H54 (cell line): Measurements from ENCODE around the gene PDGFA.

Source experiments
- DNase-seq: peaks from one replicate; pipeline ENCODE4 v3.0.0; 2011; ENCODE audit warnings: low spot score, mixed read lengths; ENCODE audit not compliant: insufficient read length
- FAIRE-seq: peaks from 3 replicates; lab custom pipeline; 2011; peaks lifted over from hg19 to GRCh38; lab: Jason Lieb, UNC
- POLR2A ChIP-seq: IDR thresholded peaks from 2 replicates; pipeline ENCODE4 v1.6.1; 2011; ENCODE audit warnings: low read depth, mild to moderate bottlenecking, low read length

The PDGFA gene

DNA sequence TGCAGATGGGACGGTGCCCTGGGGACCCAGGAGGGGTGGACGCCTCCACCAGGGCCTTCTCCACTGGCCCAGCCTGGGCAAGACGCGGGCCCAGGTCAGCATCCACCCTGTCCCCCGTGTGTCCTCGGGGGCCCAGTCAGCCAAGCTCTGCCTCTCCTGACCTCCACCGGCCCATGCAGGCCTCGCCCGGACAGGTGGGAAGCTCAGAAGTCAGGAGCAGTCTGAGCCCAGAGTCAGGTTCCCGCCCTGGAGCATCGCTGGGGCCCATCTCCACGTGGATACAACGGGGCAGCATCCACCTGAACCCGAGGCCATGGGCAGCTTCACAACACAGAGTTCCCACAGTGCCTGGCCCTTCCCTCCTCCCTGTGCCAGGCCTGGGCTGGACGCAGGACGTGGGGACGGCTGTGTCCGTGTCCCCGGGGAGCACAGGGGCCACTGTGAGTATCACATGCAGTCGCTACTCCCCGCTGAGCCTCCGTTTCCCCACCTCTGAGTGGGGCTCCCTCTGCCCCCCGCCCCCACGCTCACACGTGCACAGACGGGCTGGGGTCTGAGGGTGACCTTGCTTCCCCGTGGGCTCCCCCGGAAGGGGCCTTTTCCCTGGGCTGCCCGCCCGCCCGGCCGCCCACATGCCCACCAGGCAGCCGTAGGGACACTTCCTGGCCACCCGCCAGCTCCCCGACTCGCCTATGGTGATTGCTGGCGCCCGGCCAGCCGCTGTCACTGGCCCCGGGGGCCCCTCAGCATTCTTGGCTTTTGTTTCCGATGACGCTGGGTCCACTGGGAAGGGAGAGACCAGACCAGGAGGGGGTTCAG lies 64.3 kb downstream of the PDGFA start:
- TF ChIP-seq POLR2A = no peak
- no peak for FAIRE-seq
- no peak for DNase-seq

DNA sequence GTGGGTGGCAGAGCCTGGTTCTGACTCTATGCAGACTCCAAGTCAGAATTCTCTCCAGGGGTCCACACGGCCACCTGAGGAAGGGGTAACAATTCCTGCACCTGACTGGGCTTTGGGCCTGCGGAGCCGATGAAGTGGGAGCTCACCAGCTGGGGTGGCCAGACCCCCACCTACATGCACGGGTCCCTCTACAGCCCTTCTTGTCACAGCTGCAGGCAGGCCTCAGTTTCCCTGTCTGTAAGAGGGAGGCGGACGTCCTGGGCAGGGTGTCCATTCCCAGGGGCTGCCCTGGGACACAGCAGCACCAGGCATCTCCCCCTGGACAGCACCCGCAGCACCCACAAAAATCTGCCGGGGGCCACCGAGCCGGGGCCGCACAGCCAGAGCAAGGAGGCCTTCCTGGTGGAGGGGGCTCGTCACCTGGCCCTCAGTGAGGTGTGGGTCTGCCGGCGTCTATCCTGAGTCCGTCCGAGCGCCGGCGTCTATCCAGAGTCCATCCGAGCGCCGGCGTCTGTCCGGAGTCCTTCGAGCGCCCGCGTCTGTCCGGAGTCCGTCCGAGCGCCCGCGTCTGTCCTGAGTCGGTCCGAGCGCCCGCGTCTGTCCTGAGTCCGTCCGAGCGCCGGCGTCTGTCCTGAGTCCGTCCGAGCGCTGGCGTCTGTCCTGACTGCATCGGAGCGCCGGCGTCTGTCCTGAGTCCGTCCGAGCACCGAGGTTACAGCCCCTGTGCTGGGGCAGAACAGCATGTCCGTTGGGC lies 65.1 kb downstream of the PDGFA start:
- no peak for FAIRE-seq

DNA sequence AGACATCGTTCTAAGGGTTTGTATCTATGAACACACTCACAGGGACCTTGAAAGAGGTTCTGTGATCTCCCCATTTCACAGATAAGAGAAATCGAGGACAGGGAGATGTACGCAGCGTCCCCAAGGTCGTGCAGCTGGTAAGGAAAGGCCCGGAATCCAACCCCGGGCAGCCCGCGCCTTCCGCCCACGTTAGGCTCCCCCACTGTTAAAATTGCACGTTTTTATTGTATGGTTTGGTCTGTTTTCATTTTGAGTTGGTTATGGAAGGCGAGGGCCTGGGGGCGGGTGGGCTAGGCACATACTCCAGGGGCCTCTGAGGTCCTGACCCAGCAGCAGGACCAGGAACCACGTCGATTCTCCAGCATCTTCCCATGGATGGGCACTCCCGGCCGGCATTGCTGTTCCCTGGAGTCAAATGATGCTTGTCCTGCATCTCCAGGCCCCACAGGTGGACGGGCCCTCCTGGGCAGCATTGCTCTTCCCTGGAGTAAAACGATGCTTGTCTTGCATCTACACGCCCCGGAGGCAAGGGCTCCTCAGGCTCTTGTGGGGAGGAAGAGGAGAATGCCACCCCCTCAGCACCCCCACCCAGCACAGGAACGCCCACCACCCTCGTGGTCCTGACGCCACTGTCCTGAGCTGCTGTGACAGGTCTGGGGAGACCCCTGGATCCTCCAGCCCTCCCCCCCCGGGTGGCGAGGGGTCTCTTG lies 65.9 kb downstream of the PDGFA start:
- FAIRE-seq = no peak
- TF ChIP-seq POLR2A = no peak

More for the DNA sequence above, 65.1 kb downstream of the PDGFA start:
- DNase-seq = no peak
- no peak for TF ChIP-seq POLR2A

DNA sequence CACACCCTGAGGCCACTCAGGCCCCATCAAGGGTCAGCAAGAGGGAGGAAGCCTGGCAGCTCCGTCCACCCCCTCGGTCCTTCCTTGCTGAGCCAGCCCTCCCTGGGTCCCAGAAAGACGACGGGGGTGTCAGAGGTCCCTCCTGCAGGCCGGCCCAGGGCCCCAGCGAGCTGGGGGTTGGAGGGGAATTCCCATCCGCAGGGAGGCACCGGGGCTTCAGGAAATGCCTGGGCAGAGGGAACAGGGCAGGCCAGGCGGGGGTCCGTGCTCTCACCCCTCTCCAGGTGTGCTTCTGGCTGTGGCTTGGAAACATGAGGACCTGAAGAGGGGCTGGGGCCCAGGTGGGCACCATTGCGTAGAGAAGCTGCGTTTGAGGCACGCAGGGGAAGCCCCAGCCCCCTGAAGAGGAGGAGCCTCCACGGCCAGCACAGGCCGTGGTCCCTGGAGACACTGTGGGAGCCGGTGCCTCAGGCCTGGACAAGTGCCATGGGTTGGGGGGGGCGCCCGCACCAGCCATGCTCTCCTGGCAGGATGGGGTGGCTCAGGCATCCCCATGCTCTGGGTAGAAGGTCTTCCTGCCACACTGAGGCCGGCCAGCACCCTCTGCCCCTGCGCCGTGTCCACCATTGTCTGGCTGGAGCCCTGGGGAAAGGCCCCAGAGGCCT lies 66.7 kb downstream of the PDGFA start:
- no peak for DNase-seq
- TF ChIP-seq POLR2A = no peak
- no peak for FAIRE-seq

More for the DNA sequence above, 65.9 kb downstream of the PDGFA start:
- DNase-seq = no peak

DNA sequence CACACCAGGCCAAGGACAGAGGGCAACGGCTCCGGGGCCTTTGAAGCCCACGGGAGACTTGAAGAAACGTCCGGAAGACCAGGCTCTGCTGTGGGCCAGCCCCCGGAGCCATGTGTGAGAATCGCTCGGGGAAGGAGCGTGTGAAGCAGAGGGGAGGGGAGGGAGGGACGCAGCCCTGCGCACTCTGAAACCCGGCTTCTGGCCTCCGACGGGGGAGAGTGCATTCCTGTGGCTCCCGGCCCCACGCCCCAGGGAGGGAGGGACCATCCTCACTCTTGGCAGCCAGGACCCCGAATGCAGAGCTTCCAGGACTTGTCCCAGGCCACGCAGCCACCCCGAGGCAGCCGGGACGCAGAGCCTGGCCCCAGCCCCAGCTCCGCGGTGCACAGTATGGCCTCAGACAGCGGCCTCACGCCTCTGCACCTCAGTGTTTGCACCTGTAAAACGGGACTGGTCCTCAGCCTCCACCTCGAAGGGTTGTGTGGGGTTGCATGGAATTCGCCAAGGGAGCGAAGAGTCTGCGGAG lies 67.4 kb downstream of the PDGFA start:
- DNase-seq (no peak), FAIRE-seq (no peak)
- no peak for TF ChIP-seq POLR2A

DNA sequence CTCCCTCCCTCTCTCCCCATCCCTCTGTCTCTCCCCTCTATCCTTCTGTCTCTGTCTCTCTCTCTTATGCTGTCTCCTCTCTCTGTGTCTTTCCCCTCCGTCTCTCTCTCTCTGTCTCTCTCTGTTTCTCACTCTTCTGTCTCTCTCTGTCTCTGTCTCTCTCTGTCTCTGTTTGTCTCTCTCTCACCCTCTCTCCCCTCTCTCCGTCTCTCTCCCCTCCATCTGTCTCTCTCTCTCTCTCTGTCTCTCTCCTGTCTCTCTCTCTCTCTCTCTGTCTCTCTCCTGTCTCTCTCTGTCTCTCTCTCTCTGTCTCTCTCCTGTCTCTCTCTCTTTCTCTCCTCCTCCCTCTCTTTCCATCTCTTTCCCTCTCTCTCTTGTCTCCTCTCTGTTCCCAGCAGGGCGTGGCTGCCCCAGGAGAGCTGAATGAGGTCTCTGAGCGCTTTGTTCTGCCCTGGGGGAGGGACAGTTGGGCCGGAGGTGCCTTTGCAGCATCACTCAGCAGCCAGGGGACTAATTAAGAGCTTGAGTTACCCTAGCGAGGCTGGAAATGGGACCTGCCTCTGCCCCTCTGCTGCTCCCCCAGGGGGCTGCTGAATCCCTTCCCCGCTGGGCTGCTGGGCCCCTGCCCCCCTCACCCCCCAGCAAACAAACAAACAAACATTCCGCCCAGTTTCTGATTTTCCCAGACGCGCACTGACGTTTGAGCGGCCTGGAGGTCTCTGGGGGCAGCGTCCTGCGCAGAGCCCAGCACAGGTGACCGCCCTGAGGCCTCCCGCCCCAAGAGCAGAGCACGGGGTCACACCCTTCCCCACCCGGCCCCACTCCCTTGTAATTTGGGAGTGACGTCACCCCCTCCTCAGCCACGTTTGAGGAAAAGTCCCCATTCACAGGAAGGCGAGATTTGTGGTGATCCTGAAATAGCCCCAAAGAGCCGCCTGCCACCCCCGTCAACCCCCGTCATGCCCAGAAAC lies 68.1 kb downstream of the PDGFA start:
- FAIRE-seq (no peak), DNase-seq (no peak)
- TF ChIP-seq POLR2A = no peak

DNA sequence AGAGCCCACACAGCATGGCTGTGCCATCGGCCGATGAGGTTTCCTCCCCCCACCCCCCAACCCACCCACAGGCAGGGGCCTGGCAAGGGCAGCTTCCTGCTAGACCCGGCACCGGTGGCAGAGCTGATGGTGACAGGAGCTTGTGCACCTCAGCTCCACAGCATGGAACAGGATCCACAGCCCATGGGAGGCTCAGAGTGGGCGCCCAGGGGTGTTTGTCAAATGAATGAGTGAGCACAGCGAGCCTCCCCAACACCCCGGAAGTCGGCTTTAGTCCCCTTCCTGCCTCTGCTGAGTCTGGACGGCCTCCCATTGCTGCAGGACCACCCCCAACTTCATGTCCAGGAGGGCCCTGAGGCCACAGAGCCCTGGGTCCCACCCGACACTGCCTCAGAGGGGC lies 68.9 kb downstream of the PDGFA start:
- FAIRE-seq (no peak), DNase-seq (no peak)
- no peak for TF ChIP-seq POLR2A

DNA sequence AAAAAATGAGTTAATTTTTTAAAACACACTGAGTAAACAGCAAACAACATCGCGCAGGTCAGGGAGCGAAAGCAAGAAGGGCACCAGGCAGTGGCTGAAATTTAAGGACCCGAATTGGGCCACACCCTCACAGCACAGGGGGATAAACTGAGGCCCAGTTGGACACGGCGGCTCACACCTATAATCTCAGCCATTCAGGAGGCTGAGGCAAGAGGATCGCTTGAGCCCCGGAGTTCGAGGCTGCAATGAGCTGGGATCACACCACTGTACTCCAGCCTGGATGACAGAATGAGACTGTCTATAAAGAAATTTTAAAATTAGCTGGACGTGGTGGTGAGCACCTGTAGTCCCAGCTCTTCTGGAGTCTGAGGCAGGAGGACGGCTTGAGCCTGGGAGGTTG lies 69.6 kb downstream of the PDGFA start:
- no peak for FAIRE-seq
- no peak for TF ChIP-seq POLR2A
- DNase-seq = no peak

DNA sequence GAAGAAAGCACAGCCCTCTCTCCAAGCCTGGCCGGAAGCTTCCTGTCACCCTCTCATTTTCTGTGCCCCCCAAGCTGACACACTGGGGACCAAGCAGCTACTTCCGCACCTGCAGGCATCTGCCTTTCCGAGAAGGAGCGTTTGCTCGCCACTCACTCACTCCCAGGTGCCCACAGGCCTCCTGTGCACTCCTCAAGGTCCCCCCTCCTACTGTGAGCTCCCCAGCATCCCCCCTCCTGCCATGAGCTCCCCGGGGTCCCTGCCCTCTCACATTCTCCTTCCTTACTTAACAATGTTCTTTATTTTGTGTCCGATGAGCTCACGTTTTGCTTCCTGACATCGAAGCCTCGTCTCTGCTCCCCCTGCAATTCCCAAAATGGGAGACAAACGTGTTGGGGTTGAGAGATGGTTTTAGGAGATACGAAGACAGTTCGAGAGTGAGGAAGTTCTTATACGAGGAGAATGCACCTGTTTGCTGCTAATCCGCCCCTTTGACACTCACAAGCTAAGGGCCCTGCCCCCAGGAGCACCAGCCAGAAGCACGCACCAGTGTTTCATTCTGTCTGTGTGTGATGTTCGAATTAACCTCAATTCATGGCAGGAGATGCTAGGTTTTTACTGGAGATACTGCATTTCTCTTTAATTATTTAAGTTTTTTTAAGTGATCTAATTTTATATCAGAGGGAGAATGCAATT lies 70.2 kb downstream of the PDGFA start:
- no peak for FAIRE-seq
- no peak for TF ChIP-seq POLR2A
- DNase-seq = no peak

DNA sequence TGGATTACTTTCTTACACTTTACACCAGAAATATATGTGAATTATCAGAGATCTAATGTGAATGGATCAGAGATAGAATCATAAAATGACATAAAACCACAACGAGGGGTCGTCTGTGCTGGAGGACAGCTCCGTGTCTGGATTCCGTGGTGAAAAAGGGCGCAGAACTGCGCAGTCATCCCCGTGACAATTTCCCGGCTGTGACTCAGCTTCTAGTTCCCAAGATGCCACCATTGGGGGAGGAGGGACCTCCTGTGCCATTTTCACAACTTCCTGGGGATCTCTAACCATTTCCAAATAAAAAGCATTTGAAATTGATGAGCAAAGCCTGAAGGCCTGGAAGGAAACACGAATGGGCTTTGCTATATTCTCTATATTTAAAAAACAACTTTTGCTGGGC lies 72.1 kb downstream of the PDGFA start:
- DNase-seq (no peak), FAIRE-seq (no peak)
- no peak for TF ChIP-seq POLR2A
